Epithelial cell of proximal tubule (primary cell): ENCODE data around the gene ABHD13. TPM values are rescaled to one million over a fixed set of nuclear protein-coding genes. Genes with fewer than 3 reads are reported as not detected.

Experiments used
- DNase-seq: peaks from one replicate; pipeline ENCODE4 v3.0.0-alpha.2; 2011; ENCODE audit warnings: low read depth
- H3K4me3 ChIP-seq: 2 replicates; pipeline ENCODE4 v1.5.1; 2011; ENCODE audit warnings: low read depth, mild to moderate bottlenecking, low read length
- total RNA-seq: library from RNA; depleted of rRNA; stranded (reverse); fragments of >200 nt; gene quantifications from 2 replicates; pipeline ENCODE4 v1.2.3, GENCODE V29; 2015
- TF ChIP-seq, protein P1 (sequence below): conservative IDR thresholded peaks from 2 replicates; pipeline ENCODE4 v1.5.1; 2012; ENCODE audit warnings: low read depth, mild to moderate bottlenecking, low read length

The ABHD13 gene
- total RNA-seq, 1 donor from 2014 or later, result 4.8 TPM

DNA sequence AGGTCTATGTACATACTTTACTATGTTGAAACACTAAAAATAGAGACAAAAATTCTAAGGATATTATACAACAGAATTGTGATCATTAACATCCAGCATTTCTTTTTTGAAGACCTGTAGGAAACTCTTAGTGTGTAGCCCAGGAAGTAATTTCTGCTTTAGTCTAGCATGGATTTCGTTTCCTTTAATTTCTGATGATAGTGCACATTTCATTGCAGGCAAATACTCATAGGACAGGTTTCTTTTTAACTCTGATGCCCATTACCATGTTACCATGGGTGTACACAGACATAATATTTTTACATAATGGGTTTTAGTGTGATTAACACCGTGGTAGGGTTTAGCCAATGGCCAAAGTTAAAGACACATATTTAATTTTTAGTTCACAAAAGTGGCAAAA is 29.9 kb upstream of the ABHD13 start:
- no peak for DNase-seq
- no peak overlapping the region for H3K4me3 ChIP-seq
- TF ChIP-seq, protein P1, sequence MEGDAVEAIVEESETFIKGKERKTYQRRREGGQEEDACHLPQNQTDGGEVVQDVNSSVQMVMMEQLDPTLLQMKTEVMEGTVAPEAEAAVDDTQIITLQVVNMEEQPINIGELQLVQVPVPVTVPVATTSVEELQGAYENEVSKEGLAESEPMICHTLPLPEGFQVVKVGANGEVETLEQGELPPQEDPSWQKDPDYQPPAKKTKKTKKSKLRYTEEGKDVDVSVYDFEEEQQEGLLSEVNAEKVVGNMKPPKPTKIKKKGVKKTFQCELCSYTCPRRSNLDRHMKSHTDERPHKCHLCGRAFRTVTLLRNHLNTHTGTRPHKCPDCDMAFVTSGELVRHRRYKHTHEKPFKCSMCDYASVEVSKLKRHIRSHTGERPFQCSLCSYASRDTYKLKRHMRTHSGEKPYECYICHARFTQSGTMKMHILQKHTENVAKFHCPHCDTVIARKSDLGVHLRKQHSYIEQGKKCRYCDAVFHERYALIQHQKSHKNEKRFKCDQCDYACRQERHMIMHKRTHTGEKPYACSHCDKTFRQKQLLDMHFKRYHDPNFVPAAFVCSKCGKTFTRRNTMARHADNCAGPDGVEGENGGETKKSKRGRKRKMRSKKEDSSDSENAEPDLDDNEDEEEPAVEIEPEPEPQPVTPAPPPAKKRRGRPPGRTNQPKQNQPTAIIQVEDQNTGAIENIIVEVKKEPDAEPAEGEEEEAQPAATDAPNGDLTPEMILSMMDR, result no peak

DNA sequence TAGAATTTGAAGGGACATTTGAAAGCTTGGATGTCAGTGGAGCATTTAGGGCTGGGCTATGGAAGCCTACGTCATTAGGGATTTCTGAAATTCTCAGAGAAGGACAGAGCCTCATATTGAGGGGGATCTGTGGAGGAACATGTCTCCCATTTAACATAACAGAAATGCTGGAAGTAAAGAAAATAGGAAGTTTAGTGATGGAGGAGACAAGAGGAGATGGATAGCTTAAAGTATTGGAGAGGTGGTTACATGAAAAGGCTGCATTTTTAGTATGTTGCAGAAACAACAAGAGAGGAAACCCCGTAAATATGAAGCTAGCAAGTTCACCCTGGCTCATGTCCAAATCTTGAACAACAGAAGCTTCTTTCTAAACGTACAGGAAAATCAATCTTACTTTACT is 27.3 kb upstream of the ABHD13 start:
- TF ChIP-seq, protein P1, result no peak
- H3K4me3 ChIP-seq, result no peak overlapping the region
- no peak for DNase-seq

GRCh38 chr13:108193806-108194205 is 24.4 kb upstream of the ABHD13 start:
- no peak for DNase-seq
- TF ChIP-seq, protein P1, result no peak
- no peak overlapping the region for H3K4me3 ChIP-seq

DNA sequence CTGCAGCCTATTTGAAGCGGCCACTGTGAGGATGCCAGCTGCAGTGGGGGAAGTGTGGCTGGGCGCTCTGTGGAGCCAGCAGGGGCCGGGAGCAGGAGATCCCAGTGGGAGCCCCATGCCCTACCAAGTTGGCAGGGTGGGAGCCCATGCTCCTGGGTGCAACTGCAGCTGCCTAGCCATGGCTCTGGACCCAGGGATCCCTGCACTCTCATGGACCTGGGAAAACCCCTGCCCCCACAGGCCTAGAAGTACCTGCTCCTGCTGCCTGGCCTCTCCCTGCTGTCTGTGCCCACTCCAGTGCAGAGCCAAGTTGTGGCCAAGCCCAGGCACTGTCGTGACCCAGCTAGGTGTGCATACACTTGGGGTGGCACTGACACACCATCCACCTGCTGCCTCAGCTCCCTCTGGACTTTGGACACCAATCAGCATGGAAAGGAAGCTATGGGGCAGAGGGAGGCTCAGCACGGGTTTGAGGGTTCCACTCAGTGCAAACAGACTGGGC is 23.7 kb upstream of the ABHD13 start:
- DNase-seq, result no peak
- TF ChIP-seq, protein P1, result no peak
- no peak overlapping the region for H3K4me3 ChIP-seq

DNA sequence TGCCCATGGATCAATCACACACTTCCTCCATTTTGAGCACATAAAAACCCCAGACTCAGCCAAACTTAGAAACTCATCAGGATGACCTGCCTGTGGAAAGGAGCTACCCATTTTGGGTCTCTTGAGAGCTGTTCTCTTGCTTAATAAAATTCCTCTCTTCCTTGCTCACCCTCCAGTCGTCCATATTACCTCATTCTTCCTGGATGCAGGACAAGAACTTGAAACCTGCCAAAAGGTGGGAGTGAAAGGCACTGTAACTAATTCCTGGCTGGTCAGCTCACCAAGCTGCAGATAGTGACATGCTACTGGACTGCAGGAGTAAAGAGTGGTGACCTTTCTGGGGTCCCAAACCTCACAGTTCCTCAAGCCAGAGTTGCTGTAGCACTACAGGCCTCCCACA is 23.0 kb upstream of the ABHD13 start:
- no peak overlapping the region for H3K4me3 ChIP-seq
- TF ChIP-seq, protein P1, result no peak
- no peak for DNase-seq

GRCh38 chr13:108195861-108196260 is 22.3 kb upstream of the ABHD13 start:
- no peak for DNase-seq
- no peak overlapping the region for H3K4me3 ChIP-seq
- TF ChIP-seq, protein P1, result no peak

DNA sequence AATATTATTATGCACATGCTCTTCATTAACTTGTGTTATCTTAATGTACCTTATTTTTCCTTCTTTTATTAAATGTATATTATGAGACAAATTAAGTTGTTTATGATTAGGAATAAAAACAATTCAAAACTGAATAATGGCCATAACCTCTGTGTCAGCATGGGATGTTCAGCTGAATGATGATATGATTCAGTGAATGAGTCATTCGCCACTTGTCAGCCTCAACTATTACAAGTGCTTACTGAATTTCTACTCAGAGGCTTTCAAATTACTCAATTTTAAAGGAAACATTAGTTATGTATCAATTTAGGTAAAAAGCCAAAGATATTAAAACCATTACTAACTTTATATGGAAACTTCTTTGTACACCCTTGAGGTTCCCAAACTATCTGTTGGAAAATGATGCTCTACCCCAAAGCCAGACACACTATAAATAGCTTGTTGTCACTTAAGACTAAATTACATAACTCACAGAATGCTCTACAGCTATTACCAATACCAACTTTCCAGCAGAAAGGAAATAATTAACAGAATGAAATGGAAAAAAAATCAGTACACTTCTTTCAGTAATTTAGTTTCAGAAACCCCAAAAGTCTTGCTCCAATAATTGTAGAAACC is 17.3 kb upstream of the ABHD13 start:
- DNase-seq, result no peak
- H3K4me3 ChIP-seq, result no peak overlapping the region
- TF ChIP-seq, protein P1, result no peak
